Panc1 (cell line): ENCODE measurements around the gene SKA3. TPM values are rescaled to one million over a fixed set of nuclear protein-coding genes. Genes with fewer than 3 reads are reported as not detected.

ENCODE experiments used
- ATAC-seq: fragments of 200-7000 bp; cut with Tn5 transposase; 2 replicates; pipeline ENCODE4 v1.9.1; 2020; ENCODE audit warnings: mild to moderate bottlenecking, moderate library complexity
- BruUV-seq: library from RNA; stranded (reverse); fragments of 400-500 nt; replicated peaks from 2 replicates; lab custom pipeline; 2021; lab: Mats Ljungman, UMichigan
- CTCF ChIA-PET: fragments of 300-600 bp; sonication (Branson Sonifier 250); formaldehyde crosslinking; loops from one replicate; lab custom pipeline; 2022; ENCODE audit warnings: antibody characterized with exemption; lab: Charles Lee
- POLR2A ChIA-PET: fragments of 300-600 bp; sonication (Branson Sonifier 250); formaldehyde crosslinking; loops from one replicate; lab custom pipeline; 2022; ENCODE audit warnings: antibody characterized with exemption; lab: Charles Lee
- DNase-seq: peaks from one replicate; pipeline ENCODE4 v3.0.0-alpha.2; 2010; ENCODE audit warnings: low read depth, low spot score
- H3K27ac ChIP-seq: 2 replicates; pipeline ENCODE4 v1.5.1; 2011; ENCODE audit warnings: mild to moderate bottlenecking, low read length, inconsistent platforms
- H3K27me3 ChIP-seq: fragments of 200-500 bp; sonication (Bioruptor generic); 2 replicates; pipeline ENCODE4 v1.6.0; 2014; ENCODE audit warnings: low read length, inconsistent platforms; ENCODE audit not compliant: control insufficient read depth, insufficient read depth
- H3K36me3 ChIP-seq: fragments of 200-500 bp; sonication (Bioruptor generic); 2 replicates; pipeline ENCODE4 v1.5.1; 2014; ENCODE audit warnings: inconsistent platforms, mild to moderate bottlenecking, low read length, moderate library complexity; ENCODE audit not compliant: control insufficient read depth, insufficient read depth
- H3K4me1 ChIP-seq: 2 replicates; pipeline ENCODE4 v1.5.1; 2011; ENCODE audit warnings: inconsistent platforms, mild to moderate bottlenecking, low read length, moderate library complexity; ENCODE audit not compliant: control insufficient read depth, insufficient read depth
- H3K4me3 ChIP-seq, 2 experiments: 2 replicates each; pipeline ENCODE4 v1.5.1; 2011 to 2012; ENCODE audit warnings: low read depth in 2 of 2, low read length in 2 of 2, mild to moderate bottlenecking in 2 of 2, inconsistent platforms in 1 of 2, moderate library complexity in 1 of 2
- H3K9me3 ChIP-seq: fragments of 200-500 bp; sonication (Bioruptor generic); 2 replicates; pipeline ENCODE4 v1.5.1; 2014; ENCODE audit warnings: low read depth, mild to moderate bottlenecking, inconsistent platforms, low read length, moderate library complexity; ENCODE audit not compliant: control insufficient read depth, insufficient read depth
- CTCF ChIP-seq: fragments of 450-650 bp; IDR thresholded peaks from 2 replicates; pipeline ENCODE4 v1.5.1; 2017; ENCODE audit warnings: mild to moderate bottlenecking
- POLR2AphosphoS5 ChIP-seq: IDR thresholded peaks from 2 replicates; pipeline ENCODE4 v1.6.1; 2012; ENCODE audit warnings: mild to moderate bottlenecking, low read depth, low read length, moderate library complexity
- REST ChIP-seq, 2 experiments: IDR thresholded peaks; 2 replicates each; pipeline ENCODE4 v1.6.1; 2011 to 2012; ENCODE audit warnings: low read depth in 2 of 2, control low read depth in 1 of 2, low read length in 1 of 2, mild to moderate bottlenecking in 1 of 2, moderate library complexity in 1 of 2; ENCODE audit not compliant: insufficient read depth in 1 of 2
- SIN3A ChIP-seq: IDR thresholded peaks from 2 replicates; pipeline ENCODE4 v1.6.1; 2012; ENCODE audit warnings: low read depth, mild to moderate bottlenecking, low read length, moderate library complexity, borderline replicate concordance; ENCODE audit not compliant: insufficient read depth
- TCF7L2 ChIP-seq: IDR thresholded peaks from 2 replicates; pipeline ENCODE4 v1.6.1; 2011; ENCODE audit warnings: mild to moderate bottlenecking, low read depth, low read length, inconsistent platforms
- in situ Hi-C: cut with HindIII; loops from 2 replicates; pipeline ENCODE4 v1.10.0; 2016; ENCODE audit warnings: low sequenced_read_pairs, low pct_unique_long_range_greater_than_20kb
- intact Hi-C: fragments of 100-400 bp; cut with micrococcal nuclease; formaldehyde crosslinking; loops from one replicate; pipeline ENCODE4 v1.10.0; 2022; ENCODE audit not compliant: unreplicated experiment
- total RNA-seq: library from RNA; stranded (reverse); gene quantifications from one replicate; pipeline ENCODE4 v1.2.1, GENCODE V29; 2021; ENCODE audit not compliant: unreplicated experiment

Gene SKA3
- total RNA-seq, 1 experiment from 2014 or later: 15.1 TPM

GRCh38 chr13:21130116-21130515, 46.2 kb downstream of the SKA3 start:
- no peak for ATAC-seq
- intact Hi-C loops: no loop called here
- H3K9me3 ChIP-seq: no peaks in the 10 kb centered on the region
- ChIA-PET CTCF (no interaction called here), POLR2A (no interaction called here)
- in situ Hi-C loops: no loop called here
- H3K27me3 ChIP-seq: no peaks in the 10 kb centered on the region
- BruUV-seq: no TSS peak
- TF ChIP-seq REST (IDR thresholded peaks at IDR 0.05; ENCODE audit: insufficient read depth in 1 of 2, low read depth in 2 of 2, low read length in 1 of 2): no peak
- TF ChIP-seq SIN3A: no peak
- no peak for TF ChIP-seq TCF7L2
- TF ChIP-seq POLR2AphosphoS5: no peak
- no peak for TF ChIP-seq CTCF
- H3K4me1 ChIP-seq: no peaks in the 10 kb centered on the region
- no peak for DNase-seq
- H3K4me3 ChIP-seq: no peak overlapping the region
- no peaks in the 10 kb centered on the region for H3K36me3 ChIP-seq
- H3K27ac ChIP-seq: no peak overlapping the region

- ChIA-PET CTCF (interaction anchor here (0.5 to 0.7 kb wide), 2 partner anchors 13 to 111 kb away, joined by 3 to 4 read pairs; no protein-coding TSS in a partner anchor), POLR2A (interaction anchor here (0.6 kb wide), 1 partner anchor 190 kb away, joined by 5 read pairs; no protein-coding TSS in a partner anchor)
- no peak for ATAC-seq
- H3K4me3 ChIP-seq: no peak overlapping the region
- intact Hi-C loops (no loop called here), in situ Hi-C loops (no loop called here)
- no peak for DNase-seq
- H3K27me3 ChIP-seq: no peaks in the 10 kb centered on the region
- H3K9me3 ChIP-seq: no peaks in the 10 kb centered on the region
- no peaks in the 10 kb centered on the region for H3K36me3 ChIP-seq
- no peaks in the 10 kb centered on the region for H3K4me1 ChIP-seq
- no peak for TF ChIP-seq SIN3A
- no peak for TF ChIP-seq REST (IDR thresholded peaks at IDR 0.05; ENCODE audit: insufficient read depth in 1 of 2, low read depth in 2 of 2, low read length in 1 of 2)
- TF ChIP-seq TCF7L2: no peak
- TF ChIP-seq CTCF: no peak
- TF ChIP-seq POLR2AphosphoS5: no peak
- BruUV-seq: no TSS peak
- H3K27ac ChIP-seq: no peak overlapping the region
These were observed 51.5 kb downstream of the SKA3 start for GRCh38 chr13:21124852-21125251.
